Measurements from ENCODE around the gene PSMB9.

DNA sequence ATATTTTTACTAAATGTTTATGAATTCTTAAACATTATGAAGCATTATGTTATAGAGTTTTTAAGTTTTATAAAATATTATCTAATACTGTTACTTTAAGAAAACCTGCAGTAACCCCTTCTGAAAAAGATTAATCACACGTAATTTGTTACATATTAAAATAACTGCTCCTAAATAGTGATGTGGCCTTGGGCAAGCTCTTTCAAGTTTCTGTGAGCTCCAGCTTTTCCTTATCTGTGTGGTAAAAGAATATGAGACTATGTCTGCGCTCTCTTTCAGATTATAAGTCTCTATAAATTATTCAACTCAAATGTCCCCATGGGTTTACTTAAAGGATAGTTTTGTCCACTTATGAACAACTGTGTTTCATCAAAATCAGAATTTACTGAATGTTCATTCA lies 54.9 kb downstream of the PSMB9 start:
- TF ChIP-seq, protein P1, sequence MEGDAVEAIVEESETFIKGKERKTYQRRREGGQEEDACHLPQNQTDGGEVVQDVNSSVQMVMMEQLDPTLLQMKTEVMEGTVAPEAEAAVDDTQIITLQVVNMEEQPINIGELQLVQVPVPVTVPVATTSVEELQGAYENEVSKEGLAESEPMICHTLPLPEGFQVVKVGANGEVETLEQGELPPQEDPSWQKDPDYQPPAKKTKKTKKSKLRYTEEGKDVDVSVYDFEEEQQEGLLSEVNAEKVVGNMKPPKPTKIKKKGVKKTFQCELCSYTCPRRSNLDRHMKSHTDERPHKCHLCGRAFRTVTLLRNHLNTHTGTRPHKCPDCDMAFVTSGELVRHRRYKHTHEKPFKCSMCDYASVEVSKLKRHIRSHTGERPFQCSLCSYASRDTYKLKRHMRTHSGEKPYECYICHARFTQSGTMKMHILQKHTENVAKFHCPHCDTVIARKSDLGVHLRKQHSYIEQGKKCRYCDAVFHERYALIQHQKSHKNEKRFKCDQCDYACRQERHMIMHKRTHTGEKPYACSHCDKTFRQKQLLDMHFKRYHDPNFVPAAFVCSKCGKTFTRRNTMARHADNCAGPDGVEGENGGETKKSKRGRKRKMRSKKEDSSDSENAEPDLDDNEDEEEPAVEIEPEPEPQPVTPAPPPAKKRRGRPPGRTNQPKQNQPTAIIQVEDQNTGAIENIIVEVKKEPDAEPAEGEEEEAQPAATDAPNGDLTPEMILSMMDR (IDR thresholded peaks at IDR 0.05): no peak
- TF ChIP-seq EZH2 (IDR thresholded peaks at IDR 0.05; ENCODE audit: borderline replicate concordance, insufficient read depth, low read depth, low read length, poor library complexity, severe bottlenecking): no peak
